GM12801 (cell line): ENCODE results near the gene TMEM174.

Experiments
- TF ChIP-seq, protein P1 (sequence below): IDR thresholded peaks from one replicate; pipeline ENCODE4 v1.5.1; 2011; ENCODE audit warnings: control low read depth; ENCODE audit not compliant: insufficient read length; ENCODE audit errors: extremely low read depth

Gene TMEM174, protein sequence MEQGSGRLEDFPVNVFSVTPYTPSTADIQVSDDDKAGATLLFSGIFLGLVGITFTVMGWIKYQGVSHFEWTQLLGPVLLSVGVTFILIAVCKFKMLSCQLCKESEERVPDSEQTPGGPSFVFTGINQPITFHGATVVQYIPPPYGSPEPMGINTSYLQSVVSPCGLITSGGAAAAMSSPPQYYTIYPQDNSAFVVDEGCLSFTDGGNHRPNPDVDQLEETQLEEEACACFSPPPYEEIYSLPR

DNA sequence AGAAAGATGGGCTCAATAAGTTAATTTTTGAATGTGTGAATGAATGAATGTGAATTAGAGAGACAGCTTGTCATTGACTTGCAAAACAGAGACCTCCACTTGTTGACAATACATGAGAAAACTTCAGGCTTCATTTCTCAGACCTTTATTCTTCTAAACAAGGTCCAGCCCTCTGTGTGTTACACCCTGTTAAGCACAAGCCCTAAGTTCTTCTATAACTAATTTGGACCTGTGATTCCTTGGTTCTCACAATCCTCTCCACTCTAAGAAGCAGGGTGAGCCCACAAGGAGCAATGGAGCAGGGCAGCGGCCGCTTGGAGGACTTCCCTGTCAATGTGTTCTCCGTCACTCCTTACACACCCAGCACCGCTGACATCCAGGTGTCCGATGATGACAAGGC is at the start of gene TMEM174:
TSS of gene TMEM174 (plus strand) at position 243 of the 400 bp plus-strand sequence. CDS start at position 294, 51 bp downstream.
- TF ChIP-seq, protein P1, sequence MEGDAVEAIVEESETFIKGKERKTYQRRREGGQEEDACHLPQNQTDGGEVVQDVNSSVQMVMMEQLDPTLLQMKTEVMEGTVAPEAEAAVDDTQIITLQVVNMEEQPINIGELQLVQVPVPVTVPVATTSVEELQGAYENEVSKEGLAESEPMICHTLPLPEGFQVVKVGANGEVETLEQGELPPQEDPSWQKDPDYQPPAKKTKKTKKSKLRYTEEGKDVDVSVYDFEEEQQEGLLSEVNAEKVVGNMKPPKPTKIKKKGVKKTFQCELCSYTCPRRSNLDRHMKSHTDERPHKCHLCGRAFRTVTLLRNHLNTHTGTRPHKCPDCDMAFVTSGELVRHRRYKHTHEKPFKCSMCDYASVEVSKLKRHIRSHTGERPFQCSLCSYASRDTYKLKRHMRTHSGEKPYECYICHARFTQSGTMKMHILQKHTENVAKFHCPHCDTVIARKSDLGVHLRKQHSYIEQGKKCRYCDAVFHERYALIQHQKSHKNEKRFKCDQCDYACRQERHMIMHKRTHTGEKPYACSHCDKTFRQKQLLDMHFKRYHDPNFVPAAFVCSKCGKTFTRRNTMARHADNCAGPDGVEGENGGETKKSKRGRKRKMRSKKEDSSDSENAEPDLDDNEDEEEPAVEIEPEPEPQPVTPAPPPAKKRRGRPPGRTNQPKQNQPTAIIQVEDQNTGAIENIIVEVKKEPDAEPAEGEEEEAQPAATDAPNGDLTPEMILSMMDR = no peak

DNA sequence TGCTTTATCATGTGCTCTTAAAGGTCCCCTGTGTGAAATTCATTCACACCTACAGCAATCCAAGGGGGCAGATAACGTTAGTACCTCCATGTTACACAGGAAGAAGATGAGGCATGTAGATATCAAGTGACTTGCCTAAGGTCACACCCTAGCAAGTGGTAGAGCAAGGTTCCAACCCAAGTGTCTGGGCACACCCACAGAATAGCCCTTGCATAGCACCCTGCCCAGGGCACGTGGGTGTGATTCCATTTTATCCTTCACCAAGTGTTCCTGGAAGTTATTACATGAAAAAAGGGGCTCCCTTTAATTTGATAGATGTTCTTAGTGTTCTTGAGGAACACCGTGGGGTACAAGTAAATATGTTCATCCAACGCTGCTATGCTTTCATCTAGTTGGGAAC is 47.7 kb upstream of the TMEM174 start:
- TF ChIP-seq, protein P1 = no peak

DNA sequence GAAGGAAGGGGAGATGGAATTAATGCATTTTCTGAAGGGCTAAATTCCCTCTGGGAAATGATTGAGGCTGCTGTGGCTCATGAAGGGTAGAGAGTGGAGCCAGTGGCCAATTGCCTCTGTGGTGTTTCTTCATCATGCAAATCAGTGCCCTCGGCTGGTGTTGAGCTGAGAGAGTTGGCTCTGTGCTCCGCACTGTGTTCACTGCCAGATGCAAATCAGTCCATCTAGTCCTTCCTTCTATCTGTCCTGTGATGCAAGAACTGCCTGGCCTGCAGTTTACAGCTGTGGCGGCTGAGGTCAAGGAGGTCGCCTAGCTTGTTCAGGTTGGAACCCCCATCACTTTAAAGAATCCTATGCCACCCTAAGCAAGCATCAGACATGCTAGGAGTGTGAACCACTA is 46.6 kb upstream of the TMEM174 start:
- TF ChIP-seq, protein P1 = no peak

DNA sequence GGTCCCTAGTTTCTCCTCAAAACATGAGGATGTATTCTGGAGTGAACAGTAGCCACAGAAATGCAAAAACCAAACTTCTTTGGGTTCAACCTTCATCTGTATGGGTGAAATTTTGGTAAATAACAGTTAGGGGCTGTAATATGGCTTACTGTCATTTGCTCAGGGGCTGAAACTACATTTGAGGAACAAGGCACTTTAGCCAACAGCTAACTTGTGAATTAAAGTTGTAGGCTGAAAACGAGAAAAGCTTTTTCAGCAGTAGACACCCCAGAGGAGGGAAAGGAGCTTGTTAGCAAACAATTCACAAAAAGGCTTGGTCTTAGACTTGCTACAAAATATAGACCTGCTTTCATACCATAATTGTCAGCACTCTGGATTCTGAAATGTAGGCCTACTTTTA is 46.0 kb upstream of the TMEM174 start:
- TF ChIP-seq, protein P1 = no peak

DNA sequence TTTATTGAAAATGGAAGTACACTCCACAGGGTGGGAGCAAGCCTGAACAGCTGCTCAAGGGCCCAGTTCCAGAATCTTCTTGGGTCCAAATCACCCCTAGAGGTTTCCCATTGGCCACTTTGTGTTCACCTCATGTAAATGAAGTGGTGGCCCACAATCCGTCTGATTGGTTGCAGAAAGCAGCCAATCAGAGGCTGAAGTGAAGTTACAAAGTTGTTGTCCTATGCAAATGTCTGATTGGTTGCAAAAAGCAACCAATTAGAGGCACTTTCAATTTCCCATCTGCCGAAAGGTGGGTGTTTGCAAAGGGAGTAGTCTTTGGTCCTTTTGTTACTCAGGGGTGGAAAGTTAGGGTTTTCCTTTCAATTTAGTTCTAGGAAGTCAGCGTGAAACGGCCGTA is 43.9 kb upstream of the TMEM174 start:
- TF ChIP-seq, protein P1 = no peak

DNA sequence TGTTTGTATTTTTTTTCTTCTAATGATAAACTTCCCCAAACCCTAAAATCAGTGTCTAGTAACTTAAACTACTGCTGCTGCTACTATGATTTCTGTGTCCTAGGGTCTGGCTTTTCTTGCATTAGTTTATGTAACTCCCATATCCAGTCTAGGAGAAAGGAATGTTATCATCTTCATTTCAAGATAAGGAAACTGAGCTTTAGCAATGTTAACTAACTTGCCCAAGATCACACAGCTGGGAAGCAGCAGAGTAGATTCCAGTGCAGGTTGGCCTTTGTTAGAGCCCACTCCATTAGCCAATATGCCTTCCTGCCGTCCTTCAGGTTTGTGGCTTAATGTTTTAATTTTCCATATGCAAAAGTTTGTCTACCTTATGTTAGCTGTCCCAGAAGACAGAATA is 42.2 kb upstream of the TMEM174 start:
- TF ChIP-seq, protein P1 = no peak

DNA sequence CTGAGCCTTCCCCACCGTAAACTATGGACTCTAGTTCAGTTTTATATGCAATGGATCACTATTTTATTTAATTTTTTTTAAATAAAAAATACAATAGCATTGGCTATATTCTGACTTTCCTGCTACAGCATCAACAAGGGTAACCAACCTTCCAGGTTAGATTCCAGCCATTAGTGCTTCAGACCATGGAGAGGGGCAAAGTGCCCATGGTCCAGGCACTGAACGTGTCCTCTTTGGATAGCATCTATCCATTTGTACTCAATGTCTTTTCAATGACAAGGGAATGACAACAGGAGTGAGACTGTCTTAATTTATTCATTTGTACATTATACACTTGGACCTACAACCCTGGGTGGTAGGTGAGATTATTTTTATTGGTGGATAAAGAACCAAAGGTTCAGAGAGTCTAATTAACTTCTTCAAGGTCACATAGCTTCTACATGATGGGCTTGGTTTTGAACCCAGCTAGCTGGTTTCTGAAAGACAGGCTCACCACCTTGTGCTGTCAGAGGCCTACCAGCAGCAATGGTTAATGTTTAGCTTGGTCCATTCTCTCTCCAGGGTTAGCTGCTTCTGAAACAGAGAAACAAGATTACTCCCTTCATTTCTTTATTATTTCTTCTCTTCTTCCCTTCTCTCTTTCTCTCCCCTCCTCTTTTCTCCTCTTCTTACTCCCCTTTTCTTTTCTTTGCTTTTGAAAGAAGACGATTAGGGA is 41.1 kb upstream of the TMEM174 start:
- TF ChIP-seq, protein P1 = no peak
